IMR-90 (cell line): ENCODE data around the gene FARP1. TPM values are rescaled to one million over a fixed set of nuclear protein-coding genes. Genes with fewer than 3 reads are reported as not detected.

ENCODE experiments used
- ATAC-seq: fragments of 200-7000 bp; cut with Tn5 transposase; 2 replicates; pipeline ENCODE4 v1.9.1; 2020; ENCODE audit warnings: low read depth, mild to moderate bottlenecking, moderate library complexity
- BruUV-seq: library from RNA; stranded (reverse); fragments of 400-500 nt; replicated peaks from 2 replicates; lab custom pipeline; 2021; lab: Mats Ljungman, UMichigan
- CTCF ChIA-PET: fragments of 300-600 bp; formaldehyde crosslinking; extraction: SDS; loops from one replicate; lab custom pipeline; 2021; ENCODE audit warnings: antibody characterized with exemption; lab: Yijun Ruan, JAX
- POLR2A ChIA-PET: fragments of 300-600 bp; sonication (Branson Sonifier 250); formaldehyde crosslinking; loops from one replicate; lab custom pipeline; 2022; ENCODE audit warnings: antibody characterized with exemption; ENCODE audit not compliant: unreplicated experiment; lab: Charles Lee
- DNase-seq: peaks from one replicate; pipeline ENCODE4 v3.0.0; 2013
- H2AFZ ChIP-seq: replicated peaks from 2 replicates; pipeline ENCODE3; 2013; ENCODE audit warnings: low read length, mild to moderate bottlenecking; ENCODE audit not compliant: poor library complexity
- H2AK5ac ChIP-seq: 2 replicates; pipeline ENCODE4 v1.6.1; 2013; ENCODE audit warnings: low read depth, low read length, inconsistent platforms
- H2AK9ac ChIP-seq: replicated peaks from 2 replicates; pipeline ENCODE3; 2013; ENCODE audit warnings: mild to moderate bottlenecking, low read depth, low read length, moderate library complexity; ENCODE audit not compliant: poor library complexity
- H2BK120ac ChIP-seq: 2 replicates; pipeline ENCODE4 v1.6.1; 2013; ENCODE audit warnings: low read depth, low read length, inconsistent platforms
- H2BK15ac ChIP-seq: 3 replicates; pipeline ENCODE4 v1.6.1; 2013; ENCODE audit warnings: low read depth, low read length, inconsistent platforms
- H2BK20ac ChIP-seq: 2 replicates; pipeline ENCODE4 v1.6.1; 2013; ENCODE audit warnings: low read depth, mild to moderate bottlenecking, inconsistent platforms, low read length, moderate library complexity
- H2BK5ac ChIP-seq: 2 replicates; pipeline ENCODE4 v1.6.1; 2013; ENCODE audit warnings: mild to moderate bottlenecking, low read depth, low read length, inconsistent platforms; ENCODE audit not compliant: poor library complexity, severe bottlenecking
- H3K14ac ChIP-seq: replicated peaks from 2 replicates; pipeline ENCODE4 v1.6.1; 2013; ENCODE audit warnings: low read depth, low read length, inconsistent platforms
- H3K18ac ChIP-seq: 2 replicates; pipeline ENCODE4 v1.6.1; 2013; ENCODE audit warnings: low read depth, low read length, control low read depth
- H3K23ac ChIP-seq: 2 replicates; pipeline ENCODE4 v1.6.1; 2013; ENCODE audit warnings: low read depth, low read length, inconsistent platforms
- H3K27ac ChIP-seq: 2 replicates; pipeline ENCODE4 v1.5.1; 2013; ENCODE audit warnings: mild to moderate bottlenecking, control low read depth, low read length; ENCODE audit not compliant: insufficient read depth
- H3K27me3 ChIP-seq: 2 replicates; pipeline ENCODE4 v1.6.1; 2013; ENCODE audit warnings: low read length; ENCODE audit not compliant: control insufficient read depth, insufficient read depth
- H3K36me3 ChIP-seq: 2 replicates; pipeline ENCODE4 v1.6.1; 2013; ENCODE audit warnings: low read length, mixed read lengths; ENCODE audit not compliant: control insufficient read depth, insufficient read depth
- H3K4ac ChIP-seq: 2 replicates; pipeline ENCODE4 v1.6.1; 2013; ENCODE audit warnings: low read depth, low read length, inconsistent platforms
- H3K4me1 ChIP-seq: 2 replicates; pipeline ENCODE4 v1.6.1; 2013; ENCODE audit warnings: low read length, mixed read lengths; ENCODE audit not compliant: control insufficient read depth, insufficient read depth
- H3K4me2 ChIP-seq: 2 replicates; pipeline ENCODE4 v1.6.1; 2013; ENCODE audit warnings: low read depth, mild to moderate bottlenecking, control low read depth, low read length, moderate library complexity
- H3K4me3 ChIP-seq: 2 replicates; pipeline ENCODE4 v1.5.1; 2013; ENCODE audit warnings: low read depth, mild to moderate bottlenecking, control low read depth, low read length, moderate library complexity; ENCODE audit not compliant: insufficient read depth
- H3K56ac ChIP-seq: 2 replicates; pipeline ENCODE4 v1.6.1; 2013; ENCODE audit warnings: low read length, inconsistent platforms; ENCODE audit not compliant: insufficient read depth; ENCODE audit errors: extremely low read depth
- H3K79me1 ChIP-seq, 2 experiments: 2 replicates each; pipeline ENCODE4 v1.6.1; 2013; ENCODE audit warnings: low read length in 2 of 2, inconsistent platforms in 1 of 2, low read depth in 1 of 2
- H3K9ac ChIP-seq: 2 replicates; pipeline ENCODE4 v1.6.1; 2013; ENCODE audit warnings: low read depth, low read length, control low read depth
- H3K9me1 ChIP-seq: 2 replicates; pipeline ENCODE4 v1.6.1; 2013; ENCODE audit warnings: low read length, inconsistent platforms; ENCODE audit not compliant: insufficient read depth
- H3K9me3 ChIP-seq: 2 replicates; pipeline ENCODE4 v1.6.1; 2013; ENCODE audit warnings: low read length; ENCODE audit not compliant: control insufficient read depth, insufficient read depth
- H4K20me1 ChIP-seq: 2 replicates; pipeline ENCODE4 v1.6.1; 2013; ENCODE audit warnings: low read length, inconsistent platforms; ENCODE audit not compliant: insufficient read depth
- H4K5ac ChIP-seq: 2 replicates; pipeline ENCODE4 v1.6.1; 2013; ENCODE audit warnings: mild to moderate bottlenecking, low read depth, low read length, control low read depth
- H4K8ac ChIP-seq, 2 experiments: 2 replicates each; pipeline ENCODE4 v1.6.1; 2013; ENCODE audit warnings: low read depth in 2 of 2, low read length in 2 of 2, control low read depth in 1 of 2, inconsistent platforms in 1 of 2
- H4K91ac ChIP-seq: 2 replicates; pipeline ENCODE4 v1.6.1; 2013; ENCODE audit warnings: low read depth, low read length, inconsistent platforms; ENCODE audit not compliant: insufficient read depth
- BHLHE40 ChIP-seq: fragments of 150-350 bp; IDR thresholded peaks from 2 replicates; pipeline ENCODE4 v1.6.1; 2016; ENCODE audit warnings: mild to moderate bottlenecking, low read depth, low read length
- CHD1 ChIP-seq: IDR thresholded peaks from 2 replicates; pipeline ENCODE4 v1.6.1; 2012; ENCODE audit warnings: low read depth, low read length, improper control_type of control experiment
- FOS ChIP-seq: fragments of 150-350 bp; IDR thresholded peaks from 2 replicates; pipeline ENCODE4 v1.6.1; 2016; ENCODE audit warnings: low read depth, low read length
- MAFK ChIP-seq: IDR thresholded peaks from 2 replicates; pipeline ENCODE4 v1.6.1; 2012; ENCODE audit warnings: low read depth, low read length, improper control_type of control experiment
- MAZ ChIP-seq: IDR thresholded peaks from 2 replicates; pipeline ENCODE4 v1.6.1; 2012; ENCODE audit warnings: low read depth, mild to moderate bottlenecking, low read length, improper control_type of control experiment, moderate library complexity, borderline replicate concordance
- MXI1 ChIP-seq: IDR thresholded peaks from 2 replicates; pipeline ENCODE4 v1.6.1; 2012; ENCODE audit warnings: low read depth, mild to moderate bottlenecking, low read length, moderate library complexity, borderline replicate concordance
- NFE2L2 ChIP-seq: fragments of 150-350 bp; IDR thresholded peaks from 2 replicates; pipeline ENCODE4 v1.6.1; 2016; ENCODE audit warnings: low read depth, mild to moderate bottlenecking, low read length
- POLR2A ChIP-seq: IDR thresholded peaks from 2 replicates; pipeline ENCODE4 v1.6.1; 2012; ENCODE audit warnings: mild to moderate bottlenecking, low read depth, low read length
- RAD21 ChIP-seq: IDR thresholded peaks from 2 replicates; pipeline ENCODE4 v1.6.1; 2012; ENCODE audit warnings: low read length, improper control_type of control experiment
- RCOR1 ChIP-seq: IDR thresholded peaks from 2 replicates; pipeline ENCODE4 v1.6.1; 2012; ENCODE audit warnings: mild to moderate bottlenecking, low read length, improper control_type of control experiment; ENCODE audit not compliant: insufficient replicate concordance
- RFX5 ChIP-seq: IDR thresholded peaks from 2 replicates; pipeline ENCODE4 v1.8.0; 2012; ENCODE audit warnings: low read depth, mild to moderate bottlenecking, low read length, moderate library complexity
- SMC3 ChIP-seq: fragments of 150-350 bp; IDR thresholded peaks from 2 replicates; pipeline ENCODE4 v1.6.1; 2016; ENCODE audit warnings: low read depth, mild to moderate bottlenecking, antibody characterized with exemption, low read length, moderate library complexity
- WGBS, 2 experiments: methylation state at CpG; one replicate each; pipeline versions ENCODE4 v1.1.5 to v1.1.7; 2013; ENCODE audit warnings: missing lambda C conversion rate in 2 of 2; ENCODE audit not compliant: insufficient read length in 1 of 2; ENCODE audit errors: extremely low coverage in 2 of 2; 5-methylcytosine and 5-hydroxymethylcytosine counted together
- dilution Hi-C: fragments of 300-500 bp; cut with HindIII; formaldehyde crosslinking; loops from one replicate; pipeline ENCODE4 v1.14.3; 2018; ENCODE audit warnings: low sequenced_read_pairs; ENCODE audit not compliant: unreplicated experiment
- in situ Hi-C: fragments of 300-500 bp; cut with MboI; formaldehyde crosslinking; loops from 3 replicates; pipeline ENCODE4 v1.14.3; 2019; ENCODE audit warnings: low sequenced_read_pairs, inconsistent platforms, mixed read lengths
- intact Hi-C: fragments of 100-400 bp; cut with micrococcal nuclease; formaldehyde crosslinking; loops from 2 replicates; pipeline ENCODE4 v1.10.0; 2022
- polyA plus RNA-seq, 3 experiments: library from polyadenylated mRNA; depleted of rRNA; stranded (reverse); fragments of >200 nt; gene quantifications; 2 replicates each; pipeline ENCODE4 v1.2.3, GENCODE V29; 2012; ENCODE audit warnings: low replicate concordance in 1 of 3
- total RNA-seq: library from RNA; depleted of rRNA; stranded (reverse); fragments of >200 nt; gene quantifications from 2 replicates; pipeline ENCODE4 v1.2.3, GENCODE V29; 2012
- TF ChIP-seq, protein P1 (sequence below): conservative IDR thresholded peaks from 2 replicates; pipeline ENCODE4 v1.5.1; 2012; ENCODE audit warnings: mild to moderate bottlenecking, low read depth, low read length, improper control_type of control experiment
- TF ChIP-seq, protein P2 (sequence below): fragments of 150-350 bp; IDR thresholded peaks from 2 replicates; pipeline ENCODE4 v1.6.1; 2017; ENCODE audit warnings: mild to moderate bottlenecking, antibody characterized with exemption, low read length, low read depth
- TF ChIP-seq, protein P3 (sequence below): fragments of 150-350 bp; IDR thresholded peaks from 2 replicates; pipeline ENCODE4 v1.6.1; 2016; ENCODE audit warnings: low read depth, mild to moderate bottlenecking, low read length, moderate library complexity, borderline replicate concordance

Gene FARP1
- total and polyA plus RNA-seq, 2 of the 4 experiments (the other 2 are of a cell fraction), result 39.6 to 57.0 TPM

DNA sequence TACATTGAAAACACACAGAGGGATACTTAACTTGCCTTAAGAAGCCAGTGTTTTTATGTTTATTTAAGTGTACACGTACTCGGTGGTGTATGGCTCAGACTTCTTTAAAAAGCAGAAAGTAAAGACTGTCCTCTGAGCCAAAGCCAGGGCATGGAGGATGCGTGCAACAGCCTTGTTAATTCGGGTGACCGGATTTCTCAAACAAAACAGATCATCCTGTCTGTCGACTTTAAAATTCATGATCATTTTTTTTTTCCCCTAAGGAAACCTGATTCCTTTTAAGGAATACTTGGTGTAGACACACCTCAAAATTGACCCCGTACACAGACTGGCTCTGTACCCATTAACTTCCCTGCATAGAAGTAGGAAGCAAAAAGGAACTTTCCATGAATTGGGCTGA lies 158.8 kb downstream of the FARP1 start:
- no TSS peak for BruUV-seq
- dilution Hi-C loops, result no loop called here
- H2AK5ac ChIP-seq, result peak overlapping the region; percentile 88
- H2BK20ac ChIP-seq, result peak overlapping the region; percentile 91
- peaks cover 44 to 89% of the 10 kb centered on the region in 2 experiments for H3K79me1 ChIP-seq
- H3K27me3 ChIP-seq, result no peaks in the 10 kb centered on the region
- H3K27ac ChIP-seq, result peak overlapping the region; percentile 96
- peaks cover 10% of the 10 kb centered on the region for H4K20me1 ChIP-seq
- H2BK15ac ChIP-seq, result peak overlapping the region; percentile 82
- ChIA-PET POLR2A (interaction anchor here (0.5 to 0.8 kb wide), 2 partner anchors 112 to 150 kb away, joined by 3 read pairs; no protein-coding TSS in a partner anchor), CTCF (interaction anchor here (0.8 kb wide), 1 partner anchor 53 kb away, joined by 3 read pairs; no protein-coding TSS in a partner anchor)
- no peaks in the 10 kb centered on the region for H3K9me3 ChIP-seq
- H3K9ac ChIP-seq, result peak overlapping the region; percentile 88
- H3K56ac ChIP-seq, result peak overlapping the region; percentile 96
- H2AFZ ChIP-seq, result no peak overlapping the region
- DNase-seq, result peak; percentile 89
- in situ Hi-C loops, result no loop called here
- H4K5ac ChIP-seq, result peak overlapping the region; percentile 95
- no peak for TF ChIP-seq MAFK
- TF ChIP-seq RCOR1, result no peak
- TF ChIP-seq MXI1, result no peak
- no peak for TF ChIP-seq BHLHE40
- TF ChIP-seq RFX5, result no peak
- no peak for TF ChIP-seq RAD21
- no peak for TF ChIP-seq CHD1
- no peak for TF ChIP-seq FOS
- no peak for TF ChIP-seq NFE2L2
- TF ChIP-seq, protein P1, sequence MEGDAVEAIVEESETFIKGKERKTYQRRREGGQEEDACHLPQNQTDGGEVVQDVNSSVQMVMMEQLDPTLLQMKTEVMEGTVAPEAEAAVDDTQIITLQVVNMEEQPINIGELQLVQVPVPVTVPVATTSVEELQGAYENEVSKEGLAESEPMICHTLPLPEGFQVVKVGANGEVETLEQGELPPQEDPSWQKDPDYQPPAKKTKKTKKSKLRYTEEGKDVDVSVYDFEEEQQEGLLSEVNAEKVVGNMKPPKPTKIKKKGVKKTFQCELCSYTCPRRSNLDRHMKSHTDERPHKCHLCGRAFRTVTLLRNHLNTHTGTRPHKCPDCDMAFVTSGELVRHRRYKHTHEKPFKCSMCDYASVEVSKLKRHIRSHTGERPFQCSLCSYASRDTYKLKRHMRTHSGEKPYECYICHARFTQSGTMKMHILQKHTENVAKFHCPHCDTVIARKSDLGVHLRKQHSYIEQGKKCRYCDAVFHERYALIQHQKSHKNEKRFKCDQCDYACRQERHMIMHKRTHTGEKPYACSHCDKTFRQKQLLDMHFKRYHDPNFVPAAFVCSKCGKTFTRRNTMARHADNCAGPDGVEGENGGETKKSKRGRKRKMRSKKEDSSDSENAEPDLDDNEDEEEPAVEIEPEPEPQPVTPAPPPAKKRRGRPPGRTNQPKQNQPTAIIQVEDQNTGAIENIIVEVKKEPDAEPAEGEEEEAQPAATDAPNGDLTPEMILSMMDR, result no peak
- TF ChIP-seq POLR2A, result no peak
- TF ChIP-seq MAZ, result no peak
- TF ChIP-seq, protein P2, sequence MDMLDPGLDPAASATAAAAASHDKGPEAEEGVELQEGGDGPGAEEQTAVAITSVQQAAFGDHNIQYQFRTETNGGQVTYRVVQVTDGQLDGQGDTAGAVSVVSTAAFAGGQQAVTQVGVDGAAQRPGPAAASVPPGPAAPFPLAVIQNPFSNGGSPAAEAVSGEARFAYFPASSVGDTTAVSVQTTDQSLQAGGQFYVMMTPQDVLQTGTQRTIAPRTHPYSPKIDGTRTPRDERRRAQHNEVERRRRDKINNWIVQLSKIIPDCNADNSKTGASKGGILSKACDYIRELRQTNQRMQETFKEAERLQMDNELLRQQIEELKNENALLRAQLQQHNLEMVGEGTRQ, result no peak
- TF ChIP-seq, protein P3, sequence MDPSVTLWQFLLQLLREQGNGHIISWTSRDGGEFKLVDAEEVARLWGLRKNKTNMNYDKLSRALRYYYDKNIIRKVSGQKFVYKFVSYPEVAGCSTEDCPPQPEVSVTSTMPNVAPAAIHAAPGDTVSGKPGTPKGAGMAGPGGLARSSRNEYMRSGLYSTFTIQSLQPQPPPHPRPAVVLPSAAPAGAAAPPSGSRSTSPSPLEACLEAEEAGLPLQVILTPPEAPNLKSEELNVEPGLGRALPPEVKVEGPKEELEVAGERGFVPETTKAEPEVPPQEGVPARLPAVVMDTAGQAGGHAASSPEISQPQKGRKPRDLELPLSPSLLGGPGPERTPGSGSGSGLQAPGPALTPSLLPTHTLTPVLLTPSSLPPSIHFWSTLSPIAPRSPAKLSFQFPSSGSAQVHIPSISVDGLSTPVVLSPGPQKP, result no peak
- TF ChIP-seq SMC3, result no peak
- peak overlapping the region; percentile 93 for H2BK120ac ChIP-seq
- H2BK5ac ChIP-seq, result peak overlapping the region; percentile 99
- peaks cover 44% of the 10 kb centered on the region for H3K4me1 ChIP-seq
- H3K14ac ChIP-seq, result peak overlapping the region; percentile 88
- peaks cover 4% of the 10 kb centered on the region for H3K36me3 ChIP-seq
- WGBS, 2 experiments, result 0% methylated on average over 2 of the region's 7 CpGs; no CpG with 5 or more reads in 1 of the 2 experiments
- H3K18ac ChIP-seq, result peak overlapping the region; percentile 96
- peak overlapping the region; percentile 99 for H4K91ac ChIP-seq
- intact Hi-C loops, result loop anchor here (2.0 to 5.0 kb wide), 3 partner anchors 69 to 154 kb away; no protein-coding TSS in a partner anchor
- peak overlapping the region; percentile 100 for H3K4ac ChIP-seq
- peak overlapping the region; percentile 17; the same call in 1 of the 2 replicates for H3K4me3 ChIP-seq
- peaks cover 36% of the 10 kb centered on the region for H3K9me1 ChIP-seq
- peak; percentile 73 for ATAC-seq
- H2AK9ac ChIP-seq, result peak overlapping the region; percentile 88
- peak overlapping the region; percentile 71 to 97 for H4K8ac ChIP-seq
- H3K23ac ChIP-seq, result peak overlapping the region; percentile 91
- peak overlapping the region; percentile 90 for H3K4me2 ChIP-seq
